ENCODE measurements around the gene RYR2.

RYR2 gene

DNA sequence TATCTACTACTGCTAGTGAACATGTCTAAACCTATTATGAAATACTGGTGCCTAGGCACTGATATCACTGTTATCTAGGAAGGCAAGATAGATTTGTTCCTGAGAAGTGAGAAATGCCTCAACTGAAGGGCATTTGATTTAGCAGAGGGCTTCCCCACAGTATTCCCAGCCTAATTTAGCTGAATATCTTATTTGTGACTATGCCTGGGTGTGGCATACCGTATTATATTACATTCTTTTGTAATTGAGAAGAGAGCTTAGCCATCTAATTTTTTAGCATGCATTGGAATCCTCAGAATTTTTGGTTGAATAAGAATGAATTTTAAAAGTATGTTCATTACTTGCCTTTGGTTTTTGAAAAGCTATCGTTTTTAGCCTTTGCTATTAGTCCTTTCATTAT, 749.6 kb downstream of the RYR2 start:
- H3K4me3 ChIP-seq (ENCODE audit: low read depth, low read length) = no peak overlapping the region
- TF ChIP-seq, protein P1, sequence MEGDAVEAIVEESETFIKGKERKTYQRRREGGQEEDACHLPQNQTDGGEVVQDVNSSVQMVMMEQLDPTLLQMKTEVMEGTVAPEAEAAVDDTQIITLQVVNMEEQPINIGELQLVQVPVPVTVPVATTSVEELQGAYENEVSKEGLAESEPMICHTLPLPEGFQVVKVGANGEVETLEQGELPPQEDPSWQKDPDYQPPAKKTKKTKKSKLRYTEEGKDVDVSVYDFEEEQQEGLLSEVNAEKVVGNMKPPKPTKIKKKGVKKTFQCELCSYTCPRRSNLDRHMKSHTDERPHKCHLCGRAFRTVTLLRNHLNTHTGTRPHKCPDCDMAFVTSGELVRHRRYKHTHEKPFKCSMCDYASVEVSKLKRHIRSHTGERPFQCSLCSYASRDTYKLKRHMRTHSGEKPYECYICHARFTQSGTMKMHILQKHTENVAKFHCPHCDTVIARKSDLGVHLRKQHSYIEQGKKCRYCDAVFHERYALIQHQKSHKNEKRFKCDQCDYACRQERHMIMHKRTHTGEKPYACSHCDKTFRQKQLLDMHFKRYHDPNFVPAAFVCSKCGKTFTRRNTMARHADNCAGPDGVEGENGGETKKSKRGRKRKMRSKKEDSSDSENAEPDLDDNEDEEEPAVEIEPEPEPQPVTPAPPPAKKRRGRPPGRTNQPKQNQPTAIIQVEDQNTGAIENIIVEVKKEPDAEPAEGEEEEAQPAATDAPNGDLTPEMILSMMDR (IDR thresholded peaks at IDR 0.05; ENCODE audit: control insufficient read depth, extremely low read depth, insufficient read depth) = no peak
- no peak for DNase-seq (ENCODE audit: low read depth)

DNA sequence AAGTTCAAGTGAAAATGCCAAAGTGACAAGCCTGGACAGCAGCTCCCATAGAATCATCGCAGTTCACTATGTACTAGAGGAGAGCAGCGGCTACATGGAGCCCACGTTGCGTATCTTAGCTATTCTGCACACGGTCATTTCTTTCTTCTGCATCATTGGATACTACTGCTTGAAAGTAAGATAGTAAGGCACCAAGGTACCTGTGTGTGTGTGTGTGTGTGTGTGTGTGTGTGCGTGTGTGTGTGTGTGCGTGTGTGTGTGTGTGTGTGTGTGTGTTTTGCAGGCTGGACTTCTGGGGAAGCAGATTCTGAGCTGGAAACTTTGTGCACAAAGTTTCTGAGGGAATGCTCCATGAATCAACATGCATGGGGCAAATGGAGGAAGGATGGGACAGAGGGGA, 750.2 kb downstream of the RYR2 start:
- DNase-seq (ENCODE audit: low read depth) = no peak

DNA sequence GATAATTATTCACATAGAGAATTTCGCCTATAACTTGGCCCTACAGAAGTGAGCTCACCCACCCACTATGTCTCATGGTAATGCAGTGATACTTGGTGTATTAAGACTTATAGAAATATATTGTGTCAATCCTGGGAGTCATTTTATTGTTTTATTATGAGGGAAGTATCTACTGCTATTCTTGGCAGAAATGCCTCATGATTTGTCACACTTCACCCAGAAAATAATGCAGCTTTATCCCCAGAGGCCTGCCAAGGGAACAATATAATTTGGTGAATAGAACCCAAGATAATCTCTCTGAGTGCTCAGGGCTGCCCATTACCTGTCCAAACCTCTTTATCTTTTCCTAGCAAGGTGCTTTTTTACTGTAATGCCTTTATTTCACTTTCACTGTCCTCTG, 750.7 kb downstream of the RYR2 start:
- TF ChIP-seq, protein P1 (IDR thresholded peaks at IDR 0.05; ENCODE audit: control insufficient read depth, extremely low read depth, insufficient read depth) = no peak
- DNase-seq (ENCODE audit: low read depth) = no peak
- no peak overlapping the region for H3K4me3 ChIP-seq (ENCODE audit: low read depth, low read length)

More for the DNA sequence above, 750.2 kb downstream of the RYR2 start:
- no peak overlapping the region for H3K4me3 ChIP-seq (ENCODE audit: low read depth, low read length)
- TF ChIP-seq, protein P1 (IDR thresholded peaks at IDR 0.05; ENCODE audit: control insufficient read depth, extremely low read depth, insufficient read depth) = no peak

DNA sequence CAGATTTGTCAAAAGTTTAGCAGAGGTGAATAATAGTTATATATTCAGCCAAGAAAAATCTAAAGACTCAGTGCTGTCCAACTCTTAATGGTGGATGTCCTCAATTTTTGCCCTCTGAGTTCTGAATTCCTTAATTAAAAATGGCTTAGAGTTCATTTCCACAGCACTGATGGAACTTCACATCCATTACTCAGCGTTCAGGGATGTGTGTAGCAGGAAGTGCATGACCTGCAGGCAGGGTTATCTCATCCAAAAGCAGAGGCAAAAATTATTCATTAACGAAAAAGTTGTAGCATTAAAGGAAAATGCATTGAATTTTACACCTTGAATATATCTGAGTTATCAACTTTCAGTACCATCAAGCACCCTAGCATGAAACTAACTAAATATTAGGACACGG, 752.1 kb downstream of the RYR2 start:
- no peak for DNase-seq (ENCODE audit: low read depth)
- TF ChIP-seq, protein P1 (IDR thresholded peaks at IDR 0.05; ENCODE audit: control insufficient read depth, extremely low read depth, insufficient read depth) = no peak

DNA sequence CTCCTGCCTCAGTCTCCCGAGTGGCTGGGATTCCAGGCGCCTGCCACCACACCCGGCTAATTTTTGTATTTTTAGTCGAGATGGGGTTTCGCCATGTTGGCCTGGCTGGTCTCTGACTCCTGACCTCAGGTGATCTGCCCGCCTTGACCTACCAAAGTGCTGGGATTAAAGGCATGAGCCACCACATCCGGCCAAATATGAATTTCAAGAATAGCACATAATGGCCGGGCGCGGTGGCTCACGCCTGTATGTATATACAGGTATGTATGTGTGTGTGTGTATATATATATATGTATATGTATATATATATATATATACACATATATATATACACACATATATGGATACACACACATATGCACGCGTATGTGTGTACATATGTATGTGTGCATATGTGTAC, 753.6 kb downstream of the RYR2 start:
- no peak for DNase-seq (ENCODE audit: low read depth)
- TF ChIP-seq, protein P1 (IDR thresholded peaks at IDR 0.05; ENCODE audit: control insufficient read depth, extremely low read depth, insufficient read depth) = no peak
- no peak overlapping the region for H3K4me3 ChIP-seq (ENCODE audit: low read depth, low read length)

More for the DNA sequence above, 752.1 kb downstream of the RYR2 start:
- no peak overlapping the region for H3K4me3 ChIP-seq (ENCODE audit: low read depth, low read length)

DNA sequence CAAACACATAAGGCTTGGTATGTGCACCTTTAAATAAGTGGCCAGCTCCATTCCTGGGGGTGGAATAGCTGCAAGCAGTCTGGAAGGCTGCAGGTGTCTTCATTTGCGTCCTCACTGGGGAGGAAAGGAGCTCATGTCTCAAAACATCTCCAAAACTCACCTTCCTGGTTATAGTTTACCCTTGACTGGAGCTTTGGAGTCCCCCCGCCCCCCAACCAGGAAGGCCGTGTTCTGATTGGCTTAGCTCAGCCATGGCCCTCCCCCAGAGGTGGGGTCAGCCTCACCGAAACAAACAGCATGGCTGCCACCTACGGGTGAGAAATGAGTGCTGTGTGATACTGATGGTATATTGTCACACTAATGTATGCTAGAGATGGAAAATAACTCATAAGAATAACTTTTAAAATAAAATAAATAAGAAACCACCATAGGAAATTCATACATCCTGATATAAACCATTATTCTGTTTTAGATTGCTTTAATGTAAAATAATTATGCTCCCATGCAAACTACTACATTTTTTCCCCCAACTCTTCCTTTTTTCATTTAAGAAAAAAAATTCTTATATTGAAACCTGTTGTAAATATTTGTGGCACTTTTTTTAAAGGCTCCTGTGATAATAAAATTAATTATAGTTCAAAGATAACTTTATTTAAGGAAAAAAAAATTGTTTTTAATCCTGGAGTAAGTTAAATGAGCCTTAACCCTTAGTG, 757.9 kb downstream of the RYR2 start:
- TF ChIP-seq, protein P1 (IDR thresholded peaks at IDR 0.05; ENCODE audit: control insufficient read depth, extremely low read depth, insufficient read depth) = peak; percentile 88
- peak; percentile 75 for DNase-seq (ENCODE audit: low read depth)
- H3K4me3 ChIP-seq (ENCODE audit: low read depth, low read length) = no peak overlapping the region

DNA sequence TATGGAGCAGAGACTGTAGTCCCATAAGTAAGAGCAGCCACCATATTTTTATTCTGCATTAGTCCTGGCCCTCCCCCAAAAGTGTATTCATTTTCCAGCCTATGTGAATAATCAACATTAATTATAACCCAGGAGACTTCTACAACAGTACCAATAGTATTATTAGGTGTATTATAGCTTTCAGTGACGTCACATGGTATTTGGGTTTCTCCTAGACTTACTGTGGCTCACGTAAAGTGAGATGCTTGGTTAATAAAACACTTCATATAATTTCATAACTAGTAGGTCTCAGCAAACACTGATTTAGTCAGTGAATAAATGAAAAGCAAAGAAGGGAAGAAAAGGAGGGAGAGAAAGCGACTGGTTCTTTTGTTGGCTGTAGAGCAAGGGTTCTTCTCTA, 762.5 kb downstream of the RYR2 start:
- no peak for DNase-seq (ENCODE audit: low read depth)
- TF ChIP-seq, protein P1 (IDR thresholded peaks at IDR 0.05; ENCODE audit: control insufficient read depth, extremely low read depth, insufficient read depth) = no peak
- no peak overlapping the region for H3K4me3 ChIP-seq (ENCODE audit: low read depth, low read length)
